Skin epidermis (tissue), 12 donors: ENCODE measurements around the gene BEND7.

ENCODE experiments used
- H3K27ac ChIP-seq, 21 experiments: fragments of 200-600 bp; sonication (generic) in 11 of 21; one replicate each; pipeline ENCODE4 v1.5.0; 2020; ENCODE audit warnings: mild to moderate bottlenecking in 3 of 21, inconsistent platforms in 2 of 21, moderate library complexity in 2 of 21
- H3K4me3 ChIP-seq, 7 experiments: fragments of 200-600 bp; sonication (generic) in 2 of 7; one replicate each; pipeline ENCODE4 v1.5.0; 2020; ENCODE audit warnings: inconsistent platforms in 2 of 7, mild to moderate bottlenecking in 2 of 7, moderate library complexity in 1 of 7

Gene BEND7

DNA sequence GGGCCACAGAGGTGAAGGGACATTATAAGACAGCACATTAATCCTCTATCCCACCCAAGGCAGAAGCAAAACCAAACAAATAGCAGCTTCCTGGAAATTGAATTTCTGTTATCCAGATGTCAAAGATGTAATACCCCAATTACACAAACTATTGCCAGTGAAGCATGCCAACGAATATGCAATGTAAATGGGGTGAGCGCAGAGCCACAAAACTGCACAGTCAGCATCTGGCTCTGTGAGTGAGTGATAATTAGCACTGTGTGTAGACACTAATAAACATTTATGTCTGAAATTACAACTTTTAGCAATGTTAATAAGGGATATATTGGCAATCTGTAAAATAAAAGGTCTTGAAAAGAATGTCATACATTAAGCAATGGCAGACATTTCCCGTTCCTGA lies 3.2 kb downstream of the BEND7 start:
- no peak overlapping the region for H3K27ac ChIP-seq
- H3K4me3 ChIP-seq = no peak overlapping the region

DNA sequence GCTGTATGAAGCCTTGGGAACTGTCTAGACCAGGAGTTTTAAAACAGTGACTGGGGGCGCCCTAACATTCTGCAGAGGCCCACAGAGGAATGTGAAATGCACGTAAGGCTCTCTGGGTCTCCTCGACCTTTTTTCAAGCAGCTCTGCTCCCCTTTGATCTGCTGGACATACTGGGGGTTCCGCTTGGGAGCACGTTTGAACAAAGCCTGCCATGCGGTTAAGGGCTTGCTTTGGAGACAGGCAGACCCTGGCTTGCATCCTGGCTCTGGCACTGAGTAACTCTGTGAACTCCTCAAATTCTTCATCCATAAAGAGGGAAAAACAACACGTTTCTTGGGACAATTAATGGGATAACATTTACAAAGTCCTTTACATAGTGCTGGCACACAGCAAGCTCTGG lies 7.8 kb downstream of the BEND7 start:
- H3K27ac ChIP-seq = no peak overlapping the region
- no peak overlapping the region for H3K4me3 ChIP-seq

DNA sequence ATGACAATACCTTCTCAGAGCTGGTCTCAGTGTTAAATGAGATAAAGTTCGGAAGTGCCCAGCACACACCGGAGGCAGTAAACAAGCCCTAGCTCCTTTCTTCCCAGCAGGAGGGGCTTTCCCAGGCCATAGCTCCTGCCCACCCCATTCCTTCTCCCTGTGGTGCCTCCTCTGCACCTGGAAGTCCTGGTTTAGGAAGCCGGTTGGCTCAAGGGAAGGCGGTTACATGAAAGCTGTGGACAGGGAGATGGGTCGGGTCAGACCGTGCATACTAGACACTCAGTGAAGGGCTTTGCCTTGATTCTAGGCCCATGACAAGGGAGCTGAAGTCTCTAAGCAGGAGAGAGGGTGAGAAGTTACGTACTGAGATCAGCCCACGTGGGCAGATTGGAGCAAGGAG lies 8.6 kb downstream of the BEND7 start:
- Histone ChIP-seq H3K27ac (no peak overlapping the region), H3K4me3 (no peak overlapping the region)

DNA sequence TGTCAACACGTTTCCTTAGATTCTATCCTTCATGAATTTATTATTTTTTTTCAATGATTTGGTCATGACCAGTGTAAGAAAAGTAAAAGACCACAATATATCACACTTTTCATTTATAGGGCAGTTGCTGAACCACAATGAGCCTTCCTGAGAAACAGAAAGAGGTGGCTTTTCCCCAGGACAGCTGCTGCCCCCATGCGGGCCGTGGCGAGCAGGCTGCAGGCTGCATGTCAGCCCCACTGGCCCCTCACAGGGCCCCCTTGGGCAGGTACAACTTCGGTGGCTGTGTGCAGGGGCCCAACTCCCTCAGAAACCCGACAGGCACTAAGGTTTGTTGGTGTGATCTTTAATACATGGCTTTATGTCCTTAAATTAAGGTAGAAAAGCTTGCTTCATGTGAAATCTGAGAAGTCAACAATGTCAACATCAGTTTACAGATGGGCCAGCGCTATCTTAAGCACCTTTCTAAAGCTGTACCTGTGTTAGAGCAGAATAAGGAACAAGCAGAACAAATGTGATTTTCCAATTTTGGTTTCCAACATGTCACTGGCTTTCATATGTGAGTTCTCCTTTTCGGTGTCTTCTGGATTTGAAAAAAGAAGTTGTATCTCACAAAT lies 10.6 kb downstream of the BEND7 start:
- H3K27ac ChIP-seq = no peak overlapping the region
- H3K4me3 ChIP-seq = no peak overlapping the region

GRCh38 chr10:13517675-13518074 lies 11.1 kb downstream of the BEND7 start:
- Histone ChIP-seq H3K4me3 (no peak overlapping the region), H3K27ac (no peak overlapping the region)

DNA sequence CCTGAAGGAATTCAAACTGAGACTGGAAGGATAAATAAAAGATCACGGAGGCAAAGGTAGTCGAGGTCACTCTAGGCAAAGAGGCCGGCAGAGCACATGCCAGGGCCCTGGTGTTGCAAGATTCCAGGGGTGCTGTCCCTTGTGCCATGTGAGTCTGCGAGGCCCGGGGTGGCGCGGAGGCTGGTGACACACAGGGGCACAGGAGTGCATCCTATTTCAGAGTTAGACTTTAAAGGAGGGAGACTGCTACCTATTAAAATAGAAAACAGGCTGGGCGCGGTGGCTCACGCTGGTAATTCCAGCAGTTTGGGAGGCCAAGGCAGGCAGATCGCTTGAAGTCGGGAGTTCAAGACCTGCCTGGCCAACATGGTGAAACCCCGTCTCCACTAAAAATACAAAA lies 12.6 kb downstream of the BEND7 start:
- Histone ChIP-seq H3K4me3 (no peak overlapping the region), H3K27ac (no peak overlapping the region)

GRCh38 chr10:13515467-13515866 lies 13.3 kb downstream of the BEND7 start:
- no peak overlapping the region for H3K27ac ChIP-seq
- no peak overlapping the region for H3K4me3 ChIP-seq

DNA sequence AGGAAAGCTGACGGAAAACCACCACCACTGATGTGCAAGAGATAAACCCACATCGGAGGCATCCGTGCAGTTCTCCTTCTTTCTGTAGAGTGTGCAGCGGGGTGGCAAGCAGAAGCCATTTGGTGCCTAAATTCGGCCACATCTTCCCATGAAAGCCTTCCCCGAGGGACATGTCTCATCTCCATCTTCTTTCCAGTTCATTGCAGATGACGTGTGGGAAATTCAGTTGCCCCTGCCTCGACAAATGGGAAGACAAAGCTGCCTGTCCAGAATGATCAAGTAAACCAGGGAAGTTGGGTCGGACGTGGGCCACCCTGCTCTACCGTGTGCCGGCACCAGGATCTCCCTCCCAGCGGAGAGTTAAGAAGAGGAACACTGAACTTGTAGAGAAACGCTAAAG lies 14.5 kb downstream of the BEND7 start:
- no peak overlapping the region for H3K27ac ChIP-seq
- no peak overlapping the region for H3K4me3 ChIP-seq

DNA sequence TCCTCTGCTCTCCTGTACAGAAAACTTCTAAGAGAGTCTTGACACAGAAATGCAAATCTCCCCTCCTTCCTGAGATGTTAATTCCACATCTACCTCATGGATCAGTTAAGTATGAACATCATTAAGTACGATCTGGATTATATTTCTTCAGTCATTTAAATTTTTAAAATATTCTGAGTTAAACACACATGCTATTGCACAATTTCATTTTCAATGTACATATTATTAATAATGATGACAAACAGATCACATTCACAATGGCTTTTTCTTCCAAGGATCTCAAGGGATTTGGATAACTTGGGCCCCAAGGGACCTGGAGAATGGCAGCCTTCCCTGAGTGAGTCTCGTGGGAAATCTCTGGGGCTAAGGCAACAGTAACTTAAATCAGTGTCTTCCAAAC lies 16.2 kb downstream of the BEND7 start:
- H3K27ac ChIP-seq = no peak overlapping the region
- no peak overlapping the region for H3K4me3 ChIP-seq

DNA sequence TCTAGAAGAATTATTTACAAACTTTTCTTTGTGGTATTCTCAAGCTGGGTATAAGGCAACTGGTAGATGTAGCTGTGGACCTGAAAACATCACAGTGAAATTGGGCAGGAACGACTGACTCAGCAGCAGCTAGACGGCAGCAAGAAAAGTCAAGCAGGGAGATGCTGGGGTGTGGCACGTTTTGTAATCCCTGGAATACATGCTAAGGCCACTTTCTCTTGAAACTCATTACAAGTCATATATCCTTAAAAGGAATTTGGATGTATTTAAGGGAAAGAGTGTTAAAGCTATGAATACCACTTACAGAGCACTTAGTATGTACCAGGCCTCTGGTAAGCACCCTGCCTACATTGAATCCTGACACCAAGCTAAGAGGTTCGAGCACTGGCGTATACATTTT lies 17.4 kb downstream of the BEND7 start:
- no peak overlapping the region for H3K4me3 ChIP-seq
- no peak overlapping the region for H3K27ac ChIP-seq

GRCh38 chr10:13505052-13505680 lies 23.6 kb downstream of the BEND7 start:
- no peak overlapping the region for H3K27ac ChIP-seq
- no peak overlapping the region for H3K4me3 ChIP-seq

DNA sequence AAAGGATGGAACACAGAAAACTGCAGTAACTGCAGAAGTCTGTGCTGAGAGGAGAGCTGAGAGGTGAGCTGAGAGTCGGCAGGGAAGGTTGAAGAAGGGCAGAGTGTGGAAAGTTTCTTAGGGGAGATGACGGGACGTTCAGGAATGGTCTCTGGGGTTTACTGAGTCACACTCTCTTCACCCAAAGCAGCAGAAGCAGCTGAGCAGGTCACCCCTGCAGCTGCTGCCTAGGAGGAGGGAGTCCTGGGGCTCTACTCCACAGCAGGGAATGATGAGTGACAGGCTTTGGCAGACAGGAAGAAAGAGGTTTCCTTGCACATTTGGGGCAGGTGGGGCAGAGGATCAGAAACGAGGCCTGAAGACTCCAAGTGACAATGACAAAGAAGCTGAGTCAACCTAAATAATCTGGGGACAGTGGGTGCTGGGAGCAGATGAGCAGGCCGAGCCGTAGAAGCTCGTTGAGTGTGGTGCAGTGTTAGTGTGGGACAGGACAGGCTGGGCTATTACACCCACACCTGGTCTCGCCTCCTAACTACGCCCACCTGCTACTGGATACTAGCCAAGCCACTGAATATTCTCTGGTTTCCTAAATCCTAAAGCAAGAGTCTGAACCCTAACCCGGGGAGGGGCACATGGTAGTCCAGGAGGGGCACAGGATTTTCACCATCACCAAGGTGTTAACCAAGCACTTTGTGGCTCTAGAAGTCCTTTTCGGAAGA lies 24.9 kb downstream of the BEND7 start:
- Histone ChIP-seq H3K4me3 (no peak overlapping the region), H3K27ac (no peak overlapping the region)

GRCh38 chr10:13502380-13502779 lies 26.4 kb downstream of the BEND7 start:
- no peak overlapping the region for H3K27ac ChIP-seq
- no peak overlapping the region for H3K4me3 ChIP-seq

DNA sequence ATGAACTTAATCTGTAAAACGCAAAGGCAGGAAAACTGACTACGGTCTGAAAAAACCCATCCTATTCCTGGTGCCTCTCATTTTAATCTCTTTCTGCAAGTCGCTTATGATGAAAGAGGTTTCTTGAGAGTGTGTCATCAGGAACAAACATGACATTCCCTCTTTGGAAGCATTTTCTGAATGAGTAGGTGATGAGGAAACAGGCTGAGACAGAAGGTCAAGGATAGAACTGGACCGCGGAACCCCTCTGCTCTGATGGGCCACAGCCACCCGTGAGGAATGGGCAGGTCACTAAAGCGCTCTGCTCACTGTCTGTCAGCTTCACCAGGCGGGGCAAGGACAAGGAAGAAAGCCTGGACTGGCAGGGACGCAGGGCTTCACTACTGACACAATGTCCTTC lies 28.6 kb downstream of the BEND7 start:
- Histone ChIP-seq H3K27ac (no peak overlapping the region), H3K4me3 (no peak overlapping the region)

GRCh38 chr10:13499150-13499549 lies 29.7 kb downstream of the BEND7 start:
- H3K27ac ChIP-seq = no peak overlapping the region
- no peak overlapping the region for H3K4me3 ChIP-seq

DNA sequence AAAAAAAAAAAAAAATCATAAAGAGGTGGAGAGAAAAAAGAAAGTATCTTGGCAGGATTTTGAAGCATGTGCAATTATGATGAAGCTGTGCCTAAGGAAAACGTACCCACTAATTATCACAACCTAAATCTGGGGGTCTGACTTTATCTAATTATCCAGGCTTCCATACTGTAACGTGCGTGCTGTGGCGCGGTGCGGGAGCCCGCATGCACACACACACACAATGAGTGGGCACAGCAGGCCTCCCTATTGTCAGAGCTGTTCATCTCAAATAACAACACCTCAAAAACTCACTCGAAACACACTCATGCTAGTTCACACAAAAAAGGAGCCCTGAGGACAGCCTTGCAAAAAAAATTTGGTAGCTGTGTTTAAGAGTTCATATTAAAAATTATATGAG lies 31.9 kb downstream of the BEND7 start:
- Histone ChIP-seq H3K4me3 (no peak overlapping the region), H3K27ac (no peak overlapping the region)

- Histone ChIP-seq H3K27ac (no peak overlapping the region), H3K4me3 (no peak overlapping the region)
Measured at GRCh38 chr10:13496164-13496563, 32.6 kb downstream of the BEND7 start.

DNA sequence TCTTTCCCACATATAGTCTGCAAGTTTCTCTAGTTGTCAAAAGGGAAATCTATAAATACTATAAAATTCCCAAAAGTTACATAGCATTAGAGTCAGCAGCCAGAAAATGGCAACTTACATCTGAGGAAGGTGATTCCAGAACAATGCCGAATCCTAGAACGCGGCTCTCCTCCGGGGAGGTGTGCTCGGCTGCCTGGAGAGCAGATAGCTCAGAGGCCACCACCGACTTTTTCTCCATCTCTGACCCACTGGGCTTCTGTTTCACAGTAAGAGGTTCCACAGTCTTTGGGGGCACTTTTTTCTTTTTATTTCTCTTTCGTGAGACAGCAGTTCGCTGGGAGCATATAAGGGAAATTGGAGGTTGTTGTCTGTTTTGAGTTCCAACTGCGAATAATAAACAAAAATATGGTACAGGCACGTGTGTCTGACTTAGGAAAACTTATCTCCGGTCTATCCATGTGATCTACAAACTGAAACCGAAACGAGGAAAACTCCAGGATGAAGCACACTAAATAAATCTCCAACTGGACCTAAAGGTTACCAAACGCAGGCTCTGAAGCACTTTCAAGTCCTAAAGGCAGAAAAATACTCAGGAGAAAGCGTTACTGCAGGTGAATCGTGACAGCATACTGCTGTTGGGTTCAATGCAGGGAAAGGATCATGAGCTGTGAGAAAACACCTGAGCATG lies 36.2 kb downstream of the BEND7 start:
- no peak overlapping the region for H3K4me3 ChIP-seq
- no peak overlapping the region for H3K27ac ChIP-seq

DNA sequence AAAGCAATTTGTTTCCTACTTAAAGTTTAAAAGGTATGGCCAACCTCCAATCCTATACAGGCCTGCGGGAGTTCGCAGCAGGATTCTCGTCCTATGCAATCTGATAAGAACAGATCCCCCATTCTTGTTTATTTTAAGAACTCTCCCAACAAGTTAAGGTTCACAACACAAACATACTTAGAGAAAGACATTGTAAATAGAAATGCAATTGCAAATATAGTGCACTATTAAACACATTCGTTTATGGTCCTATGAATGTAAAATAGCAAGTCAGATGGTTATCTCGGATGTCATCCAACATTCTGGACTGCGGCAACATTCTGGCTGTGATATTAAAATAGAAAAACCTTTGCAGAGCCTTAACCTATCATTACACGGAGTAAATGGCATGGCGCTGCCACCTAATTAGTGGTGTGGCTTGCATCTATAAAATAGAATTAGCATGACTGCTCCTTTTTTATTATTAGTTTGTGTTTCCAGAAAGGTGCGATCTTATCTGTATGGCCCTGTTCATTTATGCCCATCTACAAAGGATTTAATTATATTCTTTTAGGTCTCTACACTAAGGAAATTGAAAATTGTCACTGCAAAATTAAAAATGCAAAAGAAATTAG lies 37.0 kb downstream of the BEND7 start:
- H3K4me3 ChIP-seq = no peak overlapping the region

GRCh38 chr10:13490503-13490902 lies 38.3 kb downstream of the BEND7 start:
- Histone ChIP-seq H3K4me3 (no peak overlapping the region), H3K27ac (no peak overlapping the region)

More for the DNA sequence above, 37.0 kb downstream of the BEND7 start:
- no peak overlapping the region for H3K27ac ChIP-seq
